GM12874 (cell line): ENCODE data around the gene TMEFF2.

ENCODE experiments used
- CTCF ChIP-seq: IDR thresholded peaks from 2 replicates; pipeline ENCODE4 v1.5.1; 2011; ENCODE audit warnings: low read depth, mild to moderate bottlenecking, control low read depth, low read length, moderate library complexity; ENCODE audit not compliant: insufficient read depth

The TMEFF2 gene

GRCh38 chr2:192053921-192054320, 140.8 kb downstream of the TMEFF2 start:
- TF ChIP-seq CTCF: no peak

- TF ChIP-seq CTCF: no peak
Observed at GRCh38 chr2:192051533-192051932, 143.2 kb downstream of the TMEFF2 start.

- no peak for TF ChIP-seq CTCF
Observed at GRCh38 chr2:192049362-192049761, 145.4 kb downstream of the TMEFF2 start.

- TF ChIP-seq CTCF: no peak
Observed at GRCh38 chr2:192047315-192048107, 147.2 kb downstream of the TMEFF2 start.

GRCh38 chr2:192044496-192044895, 150.2 kb downstream of the TMEFF2 start:
- no peak for TF ChIP-seq CTCF

GRCh38 chr2:192043216-192043870, 151.4 kb downstream of the TMEFF2 start:
- no peak for TF ChIP-seq CTCF

GRCh38 chr2:192042126-192042525, 152.6 kb downstream of the TMEFF2 start:
- no peak for TF ChIP-seq CTCF
